Caco-2 (cell line): ENCODE results near the gene ZMAT3. TPM values are rescaled to one million over a fixed set of nuclear protein-coding genes. Genes with fewer than 3 reads are reported as not detected.
"Not testable (repeated sequence)": the region's sequence is repeated elsewhere in the genome, so short reads cannot be mapped to it uniquely, and the experiment has no call there.

Experiments
- BruUV-seq: library from RNA; stranded (reverse); fragments of 400-500 nt; replicated peaks from 2 replicates; lab custom pipeline; 2021; lab: Mats Ljungman, UMichigan
- CTCF ChIA-PET: fragments of 300-600 bp; sonication (Branson Sonifier 250); formaldehyde crosslinking; loops from one replicate; lab custom pipeline; 2022; ENCODE audit warnings: antibody characterized with exemption; lab: Charles Lee
- POLR2A ChIA-PET: fragments of 300-600 bp; sonication (Branson Sonifier 250); formaldehyde crosslinking; loops from one replicate; lab custom pipeline; 2022; ENCODE audit warnings: antibody characterized with exemption; lab: Charles Lee
- DNase-seq, 2 experiments: peaks; one replicate each; pipeline versions ENCODE4 v3.0.0 to v3.0.0-alpha.2; 2020 to 2022
- H3K27me3 ChIP-seq: replicated peaks from 2 replicates; pipeline ENCODE4 v1.6.0; 2011; ENCODE audit warnings: low read length; ENCODE audit not compliant: control insufficient read depth, insufficient read depth
- H3K36me3 ChIP-seq: 2 replicates; pipeline ENCODE4 v1.5.1; 2011; ENCODE audit warnings: low read length; ENCODE audit not compliant: control insufficient read depth, insufficient read depth
- H3K4me1 ChIP-seq: fragments of 250-450 bp; sonication (Bioruptor Pico); 2 replicates; pipeline ENCODE4 v1.5.1; 2020; ENCODE audit warnings: mild to moderate bottlenecking
- H3K4me3 ChIP-seq: 2 replicates; pipeline ENCODE4 v1.5.1; 2011; ENCODE audit warnings: low read depth, mild to moderate bottlenecking, control low read depth, low read length
- H3K9me3 ChIP-seq: fragments of 250-450 bp; sonication (Bioruptor Pico); 2 replicates; pipeline ENCODE4 v1.5.1; 2020; ENCODE audit warnings: mild to moderate bottlenecking, moderate library complexity
- H3K27ac Mint-ChIP-seq: one replicate; pipeline ENCODE4 v1.8.0; 2022; ENCODE audit warnings: mixed read lengths; ENCODE audit not compliant: unreplicated experiment
- H3K27me3 Mint-ChIP-seq: one replicate; pipeline ENCODE4 v1.8.0; 2022; ENCODE audit warnings: mixed read lengths; ENCODE audit not compliant: insufficient read depth, unreplicated experiment
- H3K36me3 Mint-ChIP-seq: one replicate; pipeline ENCODE4 v1.8.0; 2022; ENCODE audit warnings: mild to moderate bottlenecking, mixed read lengths; ENCODE audit not compliant: insufficient read depth, unreplicated experiment
- H3K4me1 Mint-ChIP-seq: one replicate; pipeline ENCODE4 v1.8.0; 2022; ENCODE audit warnings: low read depth, mixed read lengths; ENCODE audit not compliant: unreplicated experiment
- H3K4me3 Mint-ChIP-seq: one replicate; pipeline ENCODE4 v1.8.0; 2022; ENCODE audit warnings: mild to moderate bottlenecking, moderate library complexity, mixed read lengths; ENCODE audit not compliant: unreplicated experiment
- H3K9me3 Mint-ChIP-seq: one replicate; pipeline ENCODE4 v1.8.0; 2022; ENCODE audit warnings: mixed read lengths; ENCODE audit not compliant: unreplicated experiment
- intact Hi-C: fragments of 100-400 bp; cut with micrococcal nuclease; formaldehyde crosslinking; loops from one replicate; pipeline ENCODE4 v1.10.0; 2022; ENCODE audit not compliant: unreplicated experiment
- total RNA-seq: library from RNA; stranded (reverse); gene quantifications from 2 replicates; pipeline ENCODE4 v1.2.3, GENCODE V29; 2022
- TF ChIP-seq, protein P1 (sequence below), 2 experiments: fragments of 200-600 bp in 1 of 2; IDR thresholded peaks; 1 replicate in 1 of 2; 2 replicates in 1 of 2; pipeline versions ENCODE4 v1.5.1 to v1.8.0; 2011 to 2022; ENCODE audit warnings: antibody characterized with exemption in 1 of 2, control low read depth in 1 of 2, inconsistent platforms in 1 of 2, low read depth in 1 of 2, low read length in 1 of 2, mild to moderate bottlenecking in 1 of 2, moderate library complexity in 1 of 2; ENCODE audit not compliant: insufficient read depth in 1 of 2, severe bottlenecking in 1 of 2, unreplicated experiment in 1 of 2

The ZMAT3 gene
- total RNA-seq, 1 experiment from 2014 or later: 7.6 TPM

DNA sequence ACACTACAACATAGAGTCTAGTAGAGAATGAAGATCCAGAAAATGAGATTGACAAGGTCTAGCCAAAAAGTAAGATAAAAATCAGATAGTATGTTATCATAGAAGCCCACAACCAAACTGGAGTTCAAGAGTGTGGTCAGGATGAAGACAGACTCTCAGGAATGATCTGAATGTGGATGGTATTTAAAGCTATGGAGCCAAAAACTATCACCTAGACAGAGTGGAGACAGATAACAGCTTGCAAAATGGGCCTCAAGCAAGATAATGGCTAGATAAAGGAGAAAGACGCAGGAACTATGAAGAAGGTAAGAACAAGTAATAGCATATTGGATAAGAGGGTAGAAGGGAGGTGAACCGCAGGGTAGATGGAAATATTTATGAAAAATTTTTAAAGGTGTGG, 35.4 kb downstream of the ZMAT3 start:
- H3K27ac Mint-ChIP-seq: no peak overlapping the region
- H3K27me3 Mint-ChIP-seq: no peaks in the 10 kb centered on the region
- BruUV-seq: no TSS peak
- H3K4me3 Mint-ChIP-seq: no peak overlapping the region
- Histone ChIP-seq H3K27me3 (no peaks in the 10 kb centered on the region), H3K9me3 (no peaks in the 10 kb centered on the region), H3K4me3 (no peak overlapping the region), H3K4me1 (peaks cover 20% of the 10 kb centered on the region), H3K36me3 (no peaks in the 10 kb centered on the region)
- intact Hi-C loops: no loop called here
- ChIA-PET POLR2A (no interaction called here), CTCF (no interaction called here)
- H3K4me1 Mint-ChIP-seq: peaks cover 7% of the 10 kb centered on the region
- no peaks in the 10 kb centered on the region for H3K36me3 Mint-ChIP-seq
- DNase-seq: no peak
- TF ChIP-seq, protein P1, sequence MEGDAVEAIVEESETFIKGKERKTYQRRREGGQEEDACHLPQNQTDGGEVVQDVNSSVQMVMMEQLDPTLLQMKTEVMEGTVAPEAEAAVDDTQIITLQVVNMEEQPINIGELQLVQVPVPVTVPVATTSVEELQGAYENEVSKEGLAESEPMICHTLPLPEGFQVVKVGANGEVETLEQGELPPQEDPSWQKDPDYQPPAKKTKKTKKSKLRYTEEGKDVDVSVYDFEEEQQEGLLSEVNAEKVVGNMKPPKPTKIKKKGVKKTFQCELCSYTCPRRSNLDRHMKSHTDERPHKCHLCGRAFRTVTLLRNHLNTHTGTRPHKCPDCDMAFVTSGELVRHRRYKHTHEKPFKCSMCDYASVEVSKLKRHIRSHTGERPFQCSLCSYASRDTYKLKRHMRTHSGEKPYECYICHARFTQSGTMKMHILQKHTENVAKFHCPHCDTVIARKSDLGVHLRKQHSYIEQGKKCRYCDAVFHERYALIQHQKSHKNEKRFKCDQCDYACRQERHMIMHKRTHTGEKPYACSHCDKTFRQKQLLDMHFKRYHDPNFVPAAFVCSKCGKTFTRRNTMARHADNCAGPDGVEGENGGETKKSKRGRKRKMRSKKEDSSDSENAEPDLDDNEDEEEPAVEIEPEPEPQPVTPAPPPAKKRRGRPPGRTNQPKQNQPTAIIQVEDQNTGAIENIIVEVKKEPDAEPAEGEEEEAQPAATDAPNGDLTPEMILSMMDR (IDR thresholded peaks at IDR 0.05; ENCODE audit: insufficient read depth in 1 of 2, low read depth in 1 of 2, low read length in 1 of 2, severe bottlenecking in 1 of 2, unreplicated experiment in 1 of 2): no peak
- no peaks in the 10 kb centered on the region for H3K9me3 Mint-ChIP-seq

DNA sequence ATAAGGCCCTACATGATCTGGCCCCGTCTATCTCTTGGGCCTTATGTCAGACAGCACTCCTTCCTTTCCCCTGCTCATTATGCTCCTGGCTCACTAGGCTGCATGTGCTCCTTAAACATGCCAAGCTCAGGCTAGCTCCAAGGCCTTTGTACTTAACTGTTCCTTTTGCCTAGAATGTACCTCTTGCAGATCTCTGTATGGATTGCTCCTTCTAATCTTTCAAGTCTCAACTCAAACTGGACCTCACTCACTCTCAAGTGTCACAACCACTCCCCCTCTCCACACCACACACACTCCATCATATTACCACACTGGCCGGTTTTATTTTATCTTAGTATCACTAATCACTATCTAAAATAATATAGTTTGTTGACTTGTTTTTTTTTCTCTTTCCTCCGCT, 36.4 kb downstream of the ZMAT3 start:
- BruUV-seq: no TSS peak
- H3K9me3 ChIP-seq: no peaks in the 10 kb centered on the region
- intact Hi-C loops: no loop called here
- POLR2A ChIA-PET: no interaction called here
- Mint-ChIP-seq H3K27me3 (no peaks in the 10 kb centered on the region), H3K4me1 (peaks cover 7% of the 10 kb centered on the region), H3K36me3 (no peaks in the 10 kb centered on the region), H3K27ac (no peak overlapping the region), H3K9me3 (no peaks in the 10 kb centered on the region), H3K4me3 (no peak overlapping the region)
- H3K27me3 ChIP-seq: no peaks in the 10 kb centered on the region
- TF ChIP-seq, protein P1 (IDR thresholded peaks at IDR 0.05; ENCODE audit: insufficient read depth in 1 of 2, low read depth in 1 of 2, low read length in 1 of 2, severe bottlenecking in 1 of 2, unreplicated experiment in 1 of 2): no peak
- no peak overlapping the region for H3K4me3 ChIP-seq
- H3K4me1 ChIP-seq: peaks cover 20% of the 10 kb centered on the region
- no peak for DNase-seq
- CTCF ChIA-PET: no interaction called here
- H3K36me3 ChIP-seq: no peaks in the 10 kb centered on the region

DNA sequence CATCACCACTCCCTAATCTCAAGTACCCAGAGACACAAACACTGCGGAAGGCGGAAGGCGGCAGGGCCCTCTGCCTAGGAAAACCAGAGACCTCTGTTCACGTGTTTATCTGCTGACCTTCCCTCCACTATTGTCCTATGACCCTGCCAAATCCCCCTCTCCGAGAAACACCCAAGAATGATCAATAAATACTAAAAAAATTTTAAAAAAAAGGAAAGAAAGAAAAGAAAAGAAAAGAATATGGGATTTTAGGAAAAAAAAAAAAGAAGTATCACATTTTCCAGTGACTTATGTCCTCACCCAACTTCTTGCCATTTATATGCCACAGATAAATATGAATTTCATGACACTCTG, 38.3 kb downstream of the ZMAT3 start:
- intact Hi-C loops, H3K9me3 Mint-ChIP-seq, BruUV-seq: not testable (repeated sequence)

DNA sequence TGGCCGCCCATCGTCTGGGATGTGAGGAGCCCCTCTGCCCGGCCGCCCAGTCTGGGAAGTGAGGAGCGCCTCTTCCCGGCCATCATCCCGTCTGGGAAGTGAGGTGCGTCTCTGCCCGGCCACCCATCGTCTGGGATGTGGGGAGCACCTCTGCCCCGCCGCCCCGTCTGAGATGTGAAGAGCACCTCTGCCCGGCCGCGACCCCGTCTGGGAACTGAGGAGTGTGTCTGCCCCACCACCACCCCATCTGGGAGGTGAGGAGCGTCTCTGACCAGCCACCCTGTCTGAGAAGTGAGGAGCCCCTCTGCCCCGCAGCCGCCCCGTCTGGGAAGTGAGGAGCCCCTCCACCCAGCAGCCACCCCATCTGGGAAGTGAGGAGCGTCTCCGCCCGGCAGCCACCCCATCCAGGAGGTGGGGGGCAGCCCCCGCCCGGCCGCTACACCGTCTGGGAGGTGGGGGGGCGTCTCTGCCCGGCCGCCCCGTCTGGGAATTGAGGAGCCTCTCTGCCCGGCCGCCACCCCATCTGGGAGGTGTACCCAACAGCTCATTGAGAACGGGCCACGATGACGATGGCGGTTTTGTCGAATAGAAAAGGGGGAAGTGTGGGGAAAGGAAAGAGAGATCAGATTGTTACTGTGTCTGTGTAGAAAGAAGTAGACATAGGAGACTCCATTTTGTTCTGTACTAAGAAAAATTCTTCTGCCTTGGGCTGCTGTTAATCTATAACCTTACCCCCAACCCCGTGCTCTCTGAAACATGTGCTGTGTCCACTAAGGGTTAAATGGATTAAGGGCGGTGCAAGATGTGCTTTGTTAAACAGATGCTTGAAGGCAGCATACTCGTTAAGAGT, 38.9 kb downstream of the ZMAT3 start:
- DNase-seq, POLR2A ChIA-PET, H3K4me1 Mint-ChIP-seq, H3K9me3 ChIP-seq, H3K4me3 ChIP-seq, H3K4me3 Mint-ChIP-seq, CTCF ChIA-PET, H3K27ac Mint-ChIP-seq, H3K36me3 ChIP-seq, H3K9me3 Mint-ChIP-seq, H3K27me3 Mint-ChIP-seq, H3K27me3 ChIP-seq, H3K36me3 Mint-ChIP-seq, intact Hi-C loops, BruUV-seq: not testable (repeated sequence)
- H3K4me1 ChIP-seq: peaks cover 20% of the 10 kb centered on the region

More for the DNA sequence above, 38.3 kb downstream of the ZMAT3 start:
- peaks cover 20% of the 10 kb centered on the region for H3K4me1 ChIP-seq
- DNase-seq, H3K27me3 ChIP-seq, CTCF ChIA-PET, H3K4me3 ChIP-seq, H3K4me3 Mint-ChIP-seq, H3K36me3 Mint-ChIP-seq, H3K9me3 ChIP-seq, H3K4me1 Mint-ChIP-seq, H3K36me3 ChIP-seq, H3K27me3 Mint-ChIP-seq, H3K27ac Mint-ChIP-seq, POLR2A ChIA-PET: not testable (repeated sequence)
